Stimulated activated CD8-positive, alpha-beta memory T cell treated with anti-CD3 and anti-CD28 coated beads, Interleukin-7, amount 100 ng/mL, for 48 hours (primary cell): ENCODE measurements around the gene PTPRN2.

Source experiments
- DNase-seq, 2 donors: peaks; one replicate each; pipeline ENCODE4 v3.0.0-alpha.2; 2020; ENCODE audit warnings: low read depth in 1 of 2; ENCODE audit errors: extremely low read depth in 1 of 2

PTPRN2 gene

DNA sequence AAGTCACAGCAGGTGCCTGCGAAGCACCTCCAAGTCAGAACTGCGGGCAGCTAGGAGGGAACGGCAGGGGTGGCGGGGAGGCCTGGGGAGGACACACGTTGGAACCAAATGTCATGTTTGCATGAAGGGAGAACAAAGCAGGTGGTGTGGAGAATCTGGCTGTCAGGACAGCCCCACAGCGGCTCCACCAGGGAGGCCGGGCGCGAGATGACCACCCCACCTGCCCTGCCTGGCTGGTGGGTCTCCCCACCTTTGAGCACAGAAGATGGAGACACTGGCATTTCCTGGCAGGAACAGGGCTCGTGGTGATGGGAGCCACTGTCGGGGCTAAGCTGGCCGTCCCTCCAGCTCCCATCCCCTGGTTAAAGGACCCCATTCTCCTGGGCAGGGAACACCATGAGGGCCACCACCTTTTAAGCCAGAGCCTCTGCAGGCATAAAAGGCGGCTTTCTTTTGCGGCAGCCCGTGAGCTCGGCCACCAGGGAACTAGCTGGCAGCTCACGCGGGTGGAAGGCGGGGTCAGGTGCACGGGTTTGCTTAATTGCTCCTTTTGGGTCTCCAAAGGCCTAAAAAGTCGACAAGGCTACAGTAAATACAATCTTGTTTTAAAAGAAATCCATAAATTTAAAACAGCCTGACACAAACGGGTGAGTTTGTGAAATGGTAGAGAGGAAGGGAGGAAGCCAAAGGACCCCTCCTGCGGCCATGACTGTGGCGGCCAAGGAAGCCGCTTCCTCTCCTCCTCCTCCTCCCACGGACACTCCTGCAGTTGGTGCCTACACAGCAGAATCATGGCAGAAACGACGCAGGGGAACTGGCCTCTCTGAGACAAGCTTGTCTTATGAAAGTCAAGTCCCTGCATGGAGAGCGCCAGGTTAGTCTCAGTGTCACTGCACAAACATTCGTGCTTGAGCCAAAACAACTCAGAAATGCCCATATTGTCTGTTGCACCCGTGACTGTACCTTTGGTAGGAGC, 1037.0 kb downstream of the PTPRN2 start:
- DNase-seq: no peak

- no peak for DNase-seq
Measured at GRCh38 chr7:157549612-157550299, 1037.9 kb downstream of the PTPRN2 start.

GRCh38 chr7:157548691-157549303, 1038.8 kb downstream of the PTPRN2 start:
- DNase-seq: no peak

- no peak for DNase-seq
Measured at GRCh38 chr7:157547611-157548010, 1040.0 kb downstream of the PTPRN2 start.

GRCh38 chr7:157547102-157547501, 1040.5 kb downstream of the PTPRN2 start:
- DNase-seq: no peak

- no peak for DNase-seq
Measured at GRCh38 chr7:157545681-157546060, 1042.0 kb downstream of the PTPRN2 start.

- DNase-seq: no peak
Measured at GRCh38 chr7:157544980-157545680, 1042.5 kb downstream of the PTPRN2 start.

DNA sequence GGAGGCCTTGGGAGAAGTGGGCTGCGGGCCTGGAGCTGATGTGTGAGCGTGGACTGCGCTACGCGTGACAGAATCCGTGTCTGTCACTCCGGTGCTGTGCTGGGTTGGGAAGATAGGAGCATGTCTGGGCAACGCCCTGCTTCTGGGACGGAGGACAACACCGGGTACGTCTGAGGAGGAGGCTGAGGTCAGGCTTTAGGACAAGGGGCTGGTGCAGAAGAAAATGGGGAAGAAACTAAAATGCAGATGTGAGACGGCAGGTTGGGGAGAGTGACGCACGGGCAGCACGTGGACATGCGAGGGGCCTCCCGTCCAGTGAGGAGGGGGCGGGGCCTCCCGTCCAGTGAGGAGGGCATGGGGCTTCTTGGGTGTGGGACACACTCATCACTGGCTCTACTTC, 1043.4 kb downstream of the PTPRN2 start:
- no peak for DNase-seq

DNA sequence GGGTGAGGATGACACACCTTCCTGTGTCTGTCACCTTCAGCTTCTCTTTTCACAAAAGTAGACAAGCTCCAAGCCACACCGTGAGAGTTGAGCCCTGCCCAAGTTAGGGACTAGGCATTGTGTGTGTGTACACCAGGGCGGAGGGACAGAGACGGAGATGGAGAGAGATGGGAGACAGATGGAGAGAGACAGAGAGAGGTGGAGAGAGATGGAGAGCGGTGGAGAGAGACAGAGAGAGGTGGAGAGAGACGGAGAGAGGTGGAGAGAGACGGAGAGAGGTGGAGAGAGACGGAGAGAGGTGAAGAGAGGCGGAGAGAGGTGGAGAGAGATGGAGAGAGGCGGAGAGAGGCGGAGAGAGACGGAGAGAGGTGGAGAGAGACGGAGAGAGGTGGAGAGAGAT, 1043.8 kb downstream of the PTPRN2 start:
- no peak for DNase-seq

GRCh38 chr7:157543276-157543675, 1044.3 kb downstream of the PTPRN2 start:
- no peak for DNase-seq

GRCh38 chr7:157542068-157543021, 1045.3 kb downstream of the PTPRN2 start:
- DNase-seq: no peak

DNA sequence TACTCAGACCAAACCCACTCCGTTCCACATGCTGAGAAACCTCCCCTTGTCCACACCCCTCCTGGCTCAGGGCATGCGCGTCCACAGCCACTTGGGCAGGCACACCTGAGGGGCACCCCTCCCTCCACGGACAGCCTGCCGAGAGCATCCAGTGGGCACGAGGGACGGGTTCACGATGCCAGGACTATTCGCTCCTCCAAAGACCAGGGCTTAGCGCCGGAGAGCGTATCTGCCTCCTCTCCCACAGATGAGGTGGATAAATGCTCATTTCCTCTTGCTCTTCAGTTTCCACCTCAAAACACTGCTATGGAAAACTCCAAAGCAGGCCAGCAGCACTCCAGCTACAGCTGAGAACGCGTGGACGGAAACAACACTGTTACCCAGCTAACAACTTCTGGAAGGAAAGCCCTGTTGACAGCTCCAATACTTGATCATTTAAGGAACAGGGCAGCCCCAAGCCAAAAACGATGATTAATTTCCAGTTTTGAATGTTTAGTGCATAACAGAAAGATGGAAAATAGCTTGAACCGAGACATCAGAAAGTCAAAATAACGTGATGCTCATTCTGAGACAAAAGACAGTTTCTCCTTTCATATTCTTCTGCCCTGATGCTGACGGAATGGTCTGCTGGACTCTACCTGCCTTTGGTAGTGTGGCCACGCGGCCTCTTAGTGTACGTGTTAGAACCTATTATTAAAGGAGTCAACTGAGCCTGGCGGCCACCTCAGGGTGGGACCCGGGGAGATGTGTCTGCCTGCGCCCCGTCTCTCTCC, 1046.1 kb downstream of the PTPRN2 start:
- no peak for DNase-seq

GRCh38 chr7:157540606-157541294, 1046.9 kb downstream of the PTPRN2 start:
- no peak for DNase-seq

DNA sequence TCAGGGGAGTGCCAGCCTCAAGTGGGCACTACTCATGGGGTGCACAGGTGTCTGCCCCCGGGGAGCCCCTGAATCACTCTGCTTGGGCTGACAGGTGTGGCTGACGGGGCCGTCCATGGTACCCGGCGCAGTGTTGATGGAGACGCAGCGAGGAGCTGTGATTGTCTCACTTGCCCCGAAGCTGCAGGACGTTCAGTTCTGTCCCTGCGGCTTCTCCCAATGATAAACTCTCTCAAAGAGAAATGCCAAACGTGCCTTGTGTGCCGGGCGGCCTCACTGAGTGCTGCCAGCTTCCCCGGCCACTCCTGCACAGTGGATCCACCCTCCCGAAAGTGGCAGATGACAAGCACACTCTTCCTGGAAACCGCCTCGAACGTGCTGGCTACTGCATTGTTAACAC, 1047.6 kb downstream of the PTPRN2 start:
- DNase-seq: no peak

DNA sequence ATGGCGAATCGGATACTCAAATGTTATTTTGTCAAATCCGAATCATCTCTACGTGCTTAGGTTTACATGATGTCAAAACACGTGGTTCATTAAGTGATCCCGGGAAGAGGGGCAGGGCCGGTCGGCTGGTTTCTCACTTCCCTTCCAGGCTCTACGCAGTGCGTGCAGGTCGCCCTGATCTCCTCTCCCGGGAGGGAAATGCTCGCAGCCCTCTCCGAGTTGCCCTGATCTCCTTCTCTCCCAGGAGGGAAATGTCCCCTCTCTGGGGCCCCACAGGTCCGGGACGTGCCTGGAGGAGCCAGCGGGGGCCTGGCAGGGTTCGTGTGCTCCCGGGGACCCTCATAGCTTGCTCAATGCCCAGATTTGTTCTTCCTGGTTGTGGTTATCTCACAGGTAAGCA, 1048.1 kb downstream of the PTPRN2 start:
- no peak for DNase-seq

DNA sequence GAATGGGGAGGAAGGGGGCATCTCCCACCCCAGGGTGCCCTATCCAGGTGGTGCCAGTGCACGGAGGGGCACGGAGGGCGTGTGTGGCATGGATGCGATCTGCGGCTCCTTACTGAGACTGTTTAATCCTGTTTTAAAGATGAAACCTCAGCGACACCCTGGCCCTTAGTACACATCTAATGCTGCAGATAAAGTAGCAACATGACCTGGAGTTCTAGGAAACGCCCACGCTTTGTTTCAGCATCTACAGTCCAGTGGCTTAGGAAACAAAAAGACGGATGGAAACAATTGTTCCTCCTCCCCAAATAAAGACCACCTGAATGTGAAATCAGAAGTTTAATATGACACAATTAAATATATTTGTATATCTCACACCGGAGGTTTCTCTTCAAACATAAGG, 1048.9 kb downstream of the PTPRN2 start:
- no peak for DNase-seq

GRCh38 chr7:157538321-157538720, 1049.3 kb downstream of the PTPRN2 start:
- no peak for DNase-seq

DNA sequence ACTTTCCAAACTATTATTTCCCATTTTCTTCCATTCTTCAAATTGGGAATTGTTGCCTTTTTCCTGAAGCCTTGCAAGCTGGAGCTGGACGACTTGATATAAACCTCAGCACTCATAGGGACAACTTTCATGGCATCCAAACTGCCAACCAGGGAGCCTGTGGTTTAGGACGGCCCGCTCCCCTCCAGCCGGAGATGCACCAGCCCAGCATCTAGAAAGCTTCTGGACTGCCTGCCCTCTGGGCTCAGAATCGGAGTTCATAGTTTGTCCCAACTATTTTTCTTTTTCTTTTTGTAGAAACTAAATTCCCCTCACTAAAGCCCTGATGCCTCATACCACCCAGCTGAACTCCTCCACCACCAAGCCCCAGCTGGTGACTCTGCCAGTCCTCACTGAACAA, 1050.6 kb downstream of the PTPRN2 start:
- no peak for DNase-seq

- no peak for DNase-seq
Measured at GRCh38 chr7:157532068-157532467, 1055.6 kb downstream of the PTPRN2 start.
